CD1c-positive myeloid dendritic cell (primary cell): Measurements from ENCODE around the gene ALKAL2.

Experiments used
- DNase-seq: peaks from one replicate; pipeline ENCODE4 v3.0.0-alpha.2; 2016; ENCODE audit errors: extremely low spot score

Gene ALKAL2

DNA sequence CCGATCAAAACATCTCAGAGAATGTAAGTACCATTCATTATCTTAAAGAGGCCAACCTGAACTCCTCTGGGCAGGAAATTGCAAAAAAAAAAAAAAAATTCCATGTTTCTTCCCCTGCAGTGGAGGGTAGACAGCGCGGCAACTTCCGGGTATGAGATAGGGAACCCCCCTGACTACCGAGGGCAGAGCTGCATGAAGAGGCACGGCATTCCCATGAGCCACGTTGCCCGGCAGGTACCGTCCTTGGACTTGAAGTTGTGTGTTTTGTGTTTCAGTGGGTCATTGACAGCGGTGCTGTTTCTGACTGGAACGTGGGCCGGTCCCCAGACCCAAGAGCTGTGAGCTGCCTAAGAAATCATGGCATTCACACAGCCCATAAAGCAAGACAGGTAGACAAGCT lies 16.0 kb downstream of the ALKAL2 start:
- no peak for DNase-seq

DNA sequence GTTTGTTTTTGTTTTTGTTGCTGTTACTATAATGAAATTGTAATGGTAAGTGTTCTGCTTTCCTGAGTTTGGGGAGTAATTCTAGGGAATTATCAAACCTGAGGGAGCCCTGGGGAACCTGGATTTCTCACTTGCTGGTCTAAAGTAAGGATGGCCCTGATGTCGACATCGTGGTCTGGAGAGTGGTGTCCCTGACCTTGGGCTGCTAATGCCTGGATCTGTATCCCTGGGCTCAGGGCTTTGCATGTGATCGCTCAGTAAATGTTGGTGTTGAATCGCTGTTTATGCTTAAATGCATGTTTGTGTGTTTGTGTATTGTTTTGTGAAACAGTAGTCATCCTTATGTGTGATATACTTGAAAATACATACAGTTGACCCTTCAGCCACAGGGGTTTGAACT lies 17.0 kb downstream of the ALKAL2 start:
- DNase-seq, result no peak

GRCh38 chr2:269356-270030 lies 18.4 kb downstream of the ALKAL2 start:
- no peak for DNase-seq

DNA sequence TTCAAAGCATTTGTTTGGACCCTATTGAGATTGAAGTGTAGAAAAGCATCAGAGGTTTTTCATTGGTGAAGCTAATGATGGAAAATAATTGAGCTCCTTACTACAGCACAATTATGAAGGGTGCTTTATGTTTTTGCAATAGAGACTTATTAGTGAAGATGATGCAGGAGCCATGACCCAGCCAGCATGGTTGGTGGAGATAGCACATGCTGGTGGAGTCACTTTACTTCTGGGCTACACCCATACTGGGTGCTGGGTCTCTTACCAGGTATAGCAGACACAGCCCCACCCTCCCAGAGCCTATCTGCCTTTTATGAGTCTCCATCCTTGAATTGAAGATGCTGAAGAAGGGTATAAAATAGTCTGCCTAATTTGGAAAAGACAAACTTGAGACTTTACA lies 19.6 kb downstream of the ALKAL2 start:
- no peak for DNase-seq

GRCh38 chr2:264493-265468 lies 23.1 kb downstream of the ALKAL2 start, which contains the start of gene ACP1:
ACP1 (plus strand) TSS chr2:264947; CDS start chr2:264965, 18 bp downstream.
- peak; percentile 99 for DNase-seq

DNA sequence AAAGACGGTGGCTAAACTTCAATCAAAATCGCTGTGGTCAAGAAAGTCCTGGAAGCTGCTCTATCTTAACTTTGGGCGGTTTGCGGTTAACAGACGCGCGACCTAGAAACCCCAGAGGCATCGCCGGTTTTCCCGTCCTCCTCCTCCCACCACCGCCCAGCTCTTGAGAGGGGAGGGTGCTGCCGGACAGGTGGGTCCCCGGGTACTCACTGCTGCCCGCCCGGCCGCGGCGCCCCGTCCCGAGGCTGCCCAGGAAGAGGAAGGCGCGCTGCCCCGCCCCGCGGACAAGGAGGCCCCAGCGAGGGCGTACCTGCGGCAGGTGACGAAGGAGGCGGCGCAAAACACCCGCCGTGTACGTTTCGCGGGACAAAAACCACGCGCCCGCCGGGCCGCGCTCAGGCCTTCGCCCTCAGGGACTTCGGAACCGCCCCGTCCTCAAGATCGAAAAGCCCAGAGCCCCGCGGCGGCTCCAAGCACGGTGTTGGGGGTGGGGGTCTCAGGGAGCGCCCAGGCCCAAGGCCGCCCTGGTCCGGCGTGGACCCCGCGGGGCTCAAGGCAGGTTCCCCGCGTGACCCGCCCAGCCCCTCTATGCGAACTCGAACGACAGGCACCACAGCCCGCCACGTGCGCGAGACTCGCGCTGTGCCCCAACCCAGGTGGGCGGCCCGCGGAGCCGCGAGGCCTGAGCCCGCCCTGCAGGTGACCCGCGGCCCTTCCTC lies 24.0 kb downstream of the ALKAL2 start, which contains the start of gene SH3YL1:
Gene SH3YL1, minus strand, starts transcription at position 259 of the 719 bp plus-strand sequence. Its CDS starts 48 bp downstream, at position 211.
- DNase-seq, result peak; percentile 30

GRCh38 chr2:263022-263738 lies 24.7 kb downstream of the ALKAL2 start:
- no peak for DNase-seq

GRCh38 chr2:262117-262516 lies 25.8 kb downstream of the ALKAL2 start:
- DNase-seq, result no peak

GRCh38 chr2:260507-261161 lies 27.3 kb downstream of the ALKAL2 start:
- no peak for DNase-seq

DNA sequence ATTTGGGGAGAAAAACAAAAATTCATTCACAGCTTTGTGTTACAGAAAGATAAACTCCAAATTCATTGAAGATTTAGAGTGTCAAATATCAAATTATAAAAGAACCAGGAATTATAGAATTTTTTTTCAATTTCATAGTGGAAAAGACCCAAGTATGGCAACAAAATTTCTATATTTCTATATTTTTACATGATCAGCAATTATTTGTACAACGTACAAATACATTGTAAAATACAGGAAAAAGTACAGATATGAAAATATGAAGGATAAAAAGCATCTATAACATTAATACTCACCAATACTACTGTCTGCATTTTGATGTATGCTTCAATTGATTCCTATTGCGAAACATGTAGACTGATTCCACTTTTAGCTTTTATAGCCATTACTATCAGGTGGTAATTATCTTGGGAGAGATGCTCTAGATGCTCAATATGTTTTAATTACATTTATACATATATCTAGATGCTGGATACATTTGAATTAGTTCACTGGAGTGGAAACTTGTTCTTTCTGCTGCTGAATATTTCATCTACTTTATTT lies 28.0 kb downstream of the ALKAL2 start:
- no peak for DNase-seq

DNA sequence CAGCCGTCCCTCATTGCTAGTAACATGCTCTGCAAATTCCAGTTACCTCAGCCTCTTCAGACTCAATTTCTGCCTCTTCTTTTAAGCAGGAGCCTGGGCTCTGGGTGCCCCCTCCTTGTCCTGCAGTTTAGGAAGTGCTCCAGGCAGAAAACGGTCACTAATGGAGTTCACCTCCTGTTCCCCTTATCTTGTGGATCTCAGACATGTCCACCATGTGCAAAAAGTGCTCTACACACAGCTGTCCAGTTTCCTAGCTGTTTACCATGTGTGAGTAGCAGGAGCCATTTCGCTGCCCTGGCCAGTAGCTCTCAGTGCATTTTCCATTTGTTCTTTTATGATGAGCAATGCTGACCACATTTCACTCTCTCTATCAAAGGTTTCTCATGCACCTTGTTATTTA lies 29.0 kb downstream of the ALKAL2 start:
- no peak for DNase-seq

DNA sequence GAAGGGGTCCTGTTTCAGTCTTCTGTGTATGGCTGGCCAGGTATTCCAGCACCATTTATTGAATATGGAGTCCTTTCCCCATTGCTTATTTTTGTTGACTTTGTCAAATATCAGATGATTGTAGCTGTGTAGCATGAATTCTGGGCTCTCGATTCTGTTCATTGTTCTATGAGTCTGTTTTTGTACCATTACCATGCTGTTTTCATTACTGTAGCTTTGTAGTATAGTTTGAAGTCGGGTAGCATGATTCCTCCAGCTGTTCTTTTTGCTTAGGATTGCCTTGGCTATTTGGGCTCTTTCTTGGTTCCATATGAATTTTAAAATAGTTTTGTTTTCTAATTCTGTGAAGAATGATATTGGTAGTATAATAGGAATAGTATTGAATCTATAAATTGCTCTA lies 30.0 kb downstream of the ALKAL2 start:
- no peak for DNase-seq

DNA sequence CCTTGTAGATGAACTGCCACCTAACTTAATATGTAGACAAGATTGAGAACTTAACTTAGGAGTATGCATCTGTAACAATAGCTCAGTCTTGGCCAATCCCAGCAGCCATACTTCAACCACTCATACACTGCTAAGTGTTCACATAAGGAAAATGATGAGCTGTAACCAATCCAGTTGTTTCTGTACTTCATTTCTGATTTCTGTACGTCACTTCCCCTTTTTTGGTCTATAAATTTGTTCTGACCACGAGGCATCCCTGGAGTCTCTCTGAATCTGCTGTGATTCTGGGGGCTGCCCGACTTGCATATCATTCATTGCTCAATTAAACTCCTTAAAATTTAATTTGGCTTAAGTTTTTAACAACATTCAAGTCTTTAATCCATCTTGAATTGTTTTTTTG lies 30.5 kb downstream of the ALKAL2 start:
- DNase-seq, result no peak

DNA sequence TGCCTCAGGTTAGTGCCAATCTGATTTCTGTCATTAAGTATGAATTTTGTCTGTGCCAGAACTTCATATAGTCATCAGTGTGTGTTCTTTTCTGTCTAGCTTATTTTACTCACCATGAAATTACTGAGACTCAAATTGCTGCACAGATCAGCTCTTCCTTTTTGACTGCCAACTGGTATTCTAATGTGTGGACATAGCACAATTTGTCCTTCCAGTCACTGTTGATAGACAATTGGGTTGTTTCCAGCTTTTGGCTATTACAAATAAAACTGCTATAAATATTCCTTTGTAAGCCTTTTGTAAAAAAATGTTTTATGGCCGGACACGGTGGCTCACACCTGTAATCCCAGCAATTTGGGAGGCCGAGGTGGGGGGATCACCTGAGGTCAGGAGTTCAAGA lies 31.8 kb downstream of the ALKAL2 start:
- DNase-seq, result no peak

GRCh38 chr2:255195-255594 lies 32.7 kb downstream of the ALKAL2 start:
- no peak for DNase-seq

- DNase-seq, result no peak
These were observed 33.6 kb downstream of the ALKAL2 start for GRCh38 chr2:254241-254640.

DNA sequence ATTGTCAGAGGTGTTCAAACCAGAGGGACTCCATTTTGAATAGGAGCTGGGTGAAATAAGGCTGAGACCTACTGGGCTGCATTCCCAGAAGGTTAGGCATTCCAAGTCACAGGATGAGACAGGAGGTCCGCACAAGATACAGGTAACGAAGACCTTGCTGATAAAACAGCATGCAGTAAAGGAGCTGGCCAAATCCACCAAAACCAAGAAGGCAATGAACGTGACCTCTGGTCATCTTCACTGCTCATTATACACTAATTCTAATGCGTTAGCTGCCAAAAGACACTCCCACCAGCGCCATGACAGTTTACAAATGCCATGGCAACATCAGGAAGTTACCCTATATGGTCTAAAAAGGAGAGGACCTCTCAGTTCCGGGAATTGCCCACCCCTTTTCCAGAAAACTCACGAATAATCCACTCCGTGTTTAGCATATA lies 34.7 kb downstream of the ALKAL2 start:
- no peak for DNase-seq

DNA sequence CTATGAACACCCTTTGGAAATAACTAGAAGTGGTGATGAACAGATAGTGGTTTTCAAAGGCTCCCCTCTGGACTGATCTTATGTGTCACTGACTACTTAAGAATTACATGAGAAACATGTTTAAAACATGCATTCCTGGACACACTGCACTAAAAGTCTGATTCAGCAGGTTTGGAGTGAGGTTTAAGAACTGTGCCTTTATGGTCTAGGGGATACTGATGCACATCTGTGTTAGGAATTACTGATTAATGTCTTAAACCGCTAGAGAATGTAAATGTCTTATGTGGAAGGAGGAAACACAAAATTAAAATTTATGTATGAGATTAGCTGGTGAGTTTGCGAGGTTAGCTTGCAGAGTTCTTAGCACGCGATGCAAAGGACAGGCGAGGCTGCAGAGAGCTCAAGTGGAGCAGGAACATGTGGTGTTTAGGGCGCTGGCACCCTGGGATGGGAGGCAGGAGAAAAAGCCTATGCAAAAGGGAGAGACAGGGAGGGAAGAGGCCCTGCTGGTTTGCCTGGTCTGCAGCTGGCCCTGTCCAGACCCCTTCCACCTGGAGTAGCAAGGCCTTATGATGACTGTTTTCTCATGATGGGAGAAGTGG lies 35.8 kb downstream of the ALKAL2 start:
- no peak for DNase-seq

GRCh38 chr2:249538-250042 lies 38.3 kb downstream of the ALKAL2 start:
- DNase-seq, result no peak

DNA sequence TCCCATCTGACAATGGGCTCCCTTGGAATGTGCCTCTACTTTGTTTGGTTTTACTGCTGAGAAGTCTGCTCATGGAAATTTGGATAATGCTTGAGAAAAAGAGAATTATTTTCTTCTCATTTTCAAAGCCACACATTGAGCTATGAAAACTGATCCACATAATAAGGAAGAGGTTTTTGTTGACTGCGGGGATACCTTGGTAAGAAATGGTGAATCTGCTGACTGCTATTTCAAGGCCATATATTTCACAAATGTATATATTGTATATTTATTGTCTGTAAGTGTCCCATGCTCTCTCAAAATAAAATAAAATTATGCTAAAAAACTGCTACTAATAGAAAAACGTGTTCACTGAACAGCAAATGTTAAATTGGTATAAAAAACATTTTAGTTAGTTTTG lies 39.2 kb downstream of the ALKAL2 start:
- no peak for DNase-seq
